ENCODE results near the gene PRR11. TPM values are rescaled to one million over a fixed set of nuclear protein-coding genes. Genes with fewer than 3 reads are reported as not detected.

PRR11 gene
- total RNA-seq, 1 experiment from 2014 or later = 39.8 TPM

DNA sequence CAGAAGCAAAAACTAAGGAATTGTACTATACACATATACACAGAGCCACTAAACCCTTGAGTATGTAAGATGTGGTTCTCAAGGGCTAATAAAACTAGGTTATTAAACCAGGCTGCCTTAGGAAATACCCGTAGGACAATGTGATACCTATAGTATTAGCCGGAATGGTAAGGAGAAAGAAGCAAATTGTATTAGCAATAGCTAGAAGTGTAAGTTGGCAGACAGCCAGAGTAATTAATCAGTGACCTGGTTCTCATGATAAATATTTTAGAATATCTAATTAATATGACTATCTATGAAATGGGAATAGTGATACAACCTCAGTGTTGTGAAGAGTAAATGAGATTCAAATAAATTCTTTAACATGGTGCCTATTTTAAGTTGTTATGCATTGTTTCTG lies 83.4 kb downstream of the PRR11 start:
- BruUV-seq (replicated peaks) = no TSS peak
- POLR2A ChIA-PET = interaction anchor here (0.6 kb wide), 1 partner anchor 48 kb away, joined by 3 read pairs; no protein-coding TSS in a partner anchor
- TF ChIP-seq POLR2AphosphoS5 (IDR thresholded peaks at IDR 0.05; ENCODE audit: low read depth, low read length) = no peak
- no peak for TF ChIP-seq TCF7L2 (IDR thresholded peaks at IDR 0.05; ENCODE audit: low read depth, low read length)
- TF ChIP-seq, protein P1, sequence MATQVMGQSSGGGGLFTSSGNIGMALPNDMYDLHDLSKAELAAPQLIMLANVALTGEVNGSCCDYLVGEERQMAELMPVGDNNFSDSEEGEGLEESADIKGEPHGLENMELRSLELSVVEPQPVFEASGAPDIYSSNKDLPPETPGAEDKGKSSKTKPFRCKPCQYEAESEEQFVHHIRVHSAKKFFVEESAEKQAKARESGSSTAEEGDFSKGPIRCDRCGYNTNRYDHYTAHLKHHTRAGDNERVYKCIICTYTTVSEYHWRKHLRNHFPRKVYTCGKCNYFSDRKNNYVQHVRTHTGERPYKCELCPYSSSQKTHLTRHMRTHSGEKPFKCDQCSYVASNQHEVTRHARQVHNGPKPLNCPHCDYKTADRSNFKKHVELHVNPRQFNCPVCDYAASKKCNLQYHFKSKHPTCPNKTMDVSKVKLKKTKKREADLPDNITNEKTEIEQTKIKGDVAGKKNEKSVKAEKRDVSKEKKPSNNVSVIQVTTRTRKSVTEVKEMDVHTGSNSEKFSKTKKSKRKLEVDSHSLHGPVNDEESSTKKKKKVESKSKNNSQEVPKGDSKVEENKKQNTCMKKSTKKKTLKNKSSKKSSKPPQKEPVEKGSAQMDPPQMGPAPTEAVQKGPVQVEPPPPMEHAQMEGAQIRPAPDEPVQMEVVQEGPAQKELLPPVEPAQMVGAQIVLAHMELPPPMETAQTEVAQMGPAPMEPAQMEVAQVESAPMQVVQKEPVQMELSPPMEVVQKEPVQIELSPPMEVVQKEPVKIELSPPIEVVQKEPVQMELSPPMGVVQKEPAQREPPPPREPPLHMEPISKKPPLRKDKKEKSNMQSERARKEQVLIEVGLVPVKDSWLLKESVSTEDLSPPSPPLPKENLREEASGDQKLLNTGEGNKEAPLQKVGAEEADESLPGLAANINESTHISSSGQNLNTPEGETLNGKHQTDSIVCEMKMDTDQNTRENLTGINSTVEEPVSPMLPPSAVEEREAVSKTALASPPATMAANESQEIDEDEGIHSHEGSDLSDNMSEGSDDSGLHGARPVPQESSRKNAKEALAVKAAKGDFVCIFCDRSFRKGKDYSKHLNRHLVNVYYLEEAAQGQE (IDR thresholded peaks at IDR 0.05; ENCODE audit: insufficient read depth in 1 of 2, low read depth in 2 of 2, low read length in 1 of 2) = no peak
- no peak for TF ChIP-seq SIN3A (IDR thresholded peaks at IDR 0.05; ENCODE audit: borderline replicate concordance, insufficient read depth, low read depth, low read length)
- TF ChIP-seq, protein P2, sequence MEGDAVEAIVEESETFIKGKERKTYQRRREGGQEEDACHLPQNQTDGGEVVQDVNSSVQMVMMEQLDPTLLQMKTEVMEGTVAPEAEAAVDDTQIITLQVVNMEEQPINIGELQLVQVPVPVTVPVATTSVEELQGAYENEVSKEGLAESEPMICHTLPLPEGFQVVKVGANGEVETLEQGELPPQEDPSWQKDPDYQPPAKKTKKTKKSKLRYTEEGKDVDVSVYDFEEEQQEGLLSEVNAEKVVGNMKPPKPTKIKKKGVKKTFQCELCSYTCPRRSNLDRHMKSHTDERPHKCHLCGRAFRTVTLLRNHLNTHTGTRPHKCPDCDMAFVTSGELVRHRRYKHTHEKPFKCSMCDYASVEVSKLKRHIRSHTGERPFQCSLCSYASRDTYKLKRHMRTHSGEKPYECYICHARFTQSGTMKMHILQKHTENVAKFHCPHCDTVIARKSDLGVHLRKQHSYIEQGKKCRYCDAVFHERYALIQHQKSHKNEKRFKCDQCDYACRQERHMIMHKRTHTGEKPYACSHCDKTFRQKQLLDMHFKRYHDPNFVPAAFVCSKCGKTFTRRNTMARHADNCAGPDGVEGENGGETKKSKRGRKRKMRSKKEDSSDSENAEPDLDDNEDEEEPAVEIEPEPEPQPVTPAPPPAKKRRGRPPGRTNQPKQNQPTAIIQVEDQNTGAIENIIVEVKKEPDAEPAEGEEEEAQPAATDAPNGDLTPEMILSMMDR (IDR thresholded peaks at IDR 0.05) = no peak

DNA sequence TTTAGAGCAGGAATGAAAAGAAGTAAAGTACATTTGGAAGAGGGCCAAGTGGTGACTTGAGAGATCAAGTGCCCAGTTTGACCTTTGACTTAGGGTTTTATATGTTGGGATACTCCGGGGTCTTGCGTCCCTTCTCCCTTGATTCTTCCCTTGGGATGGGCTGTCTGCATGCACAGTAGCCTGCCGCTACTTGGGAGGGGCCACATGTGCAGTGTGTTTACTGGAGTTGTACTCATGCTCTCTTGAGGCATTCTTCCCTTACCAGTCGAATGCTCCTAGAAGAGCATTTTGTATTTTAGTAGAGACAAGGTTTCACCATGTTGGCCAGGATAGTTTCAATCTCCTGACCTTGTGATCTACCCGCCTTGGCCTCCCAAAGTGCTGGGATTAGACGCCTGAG lies 88.5 kb downstream of the PRR11 start:
- DNase-seq (ENCODE audit: low read depth, low spot score) (no peak), ATAC-seq (no peak)
- Histone ChIP-seq H3K4me3 (ENCODE audit: low read depth in 2 of 2, low read length in 2 of 2) (no peak overlapping the region), H3K27me3 (ENCODE audit: control insufficient read depth, insufficient read depth, low read length) (no peaks in the 10 kb centered on the region), H3K36me3 (ENCODE audit: control insufficient read depth, insufficient read depth, low read length) (no peaks in the 10 kb centered on the region), H3K4me1 (ENCODE audit: control insufficient read depth, insufficient read depth, low read length) (no peaks in the 10 kb centered on the region), H3K27ac (ENCODE audit: low read length) (no peak overlapping the region), H3K9me3 (ENCODE audit: control insufficient read depth, insufficient read depth, low read depth, low read length) (no peaks in the 10 kb centered on the region)
- BruUV-seq (replicated peaks) = no TSS peak
- TF ChIP-seq POLR2AphosphoS5 (IDR thresholded peaks at IDR 0.05; ENCODE audit: low read depth, low read length) (no peak), TCF7L2 (IDR thresholded peaks at IDR 0.05; ENCODE audit: low read depth, low read length) (no peak), SIN3A (IDR thresholded peaks at IDR 0.05; ENCODE audit: borderline replicate concordance, insufficient read depth, low read depth, low read length) (no peak)
- TF ChIP-seq, protein P2 (IDR thresholded peaks at IDR 0.05) = no peak
- TF ChIP-seq, protein P1 (IDR thresholded peaks at IDR 0.05; ENCODE audit: insufficient read depth in 1 of 2, low read depth in 2 of 2, low read length in 1 of 2) = no peak
- in situ Hi-C loops (cut with HindIII; ENCODE audit: low pct_unique_long_range_greater_than_20kb, low sequenced_read_pairs) = loop anchor here (25.0 kb wide), 1 partner anchor 193 kb away; no protein-coding TSS in a partner anchor
- POLR2A ChIA-PET = no interaction called here
- CTCF ChIA-PET = no interaction called here
- intact Hi-C loops (cut with micrococcal nuclease; ENCODE audit: unreplicated experiment) = no loop called here

More for the DNA sequence above, 83.4 kb downstream of the PRR11 start:
- Histone ChIP-seq H3K36me3 (ENCODE audit: control insufficient read depth, insufficient read depth, low read length) (no peaks in the 10 kb centered on the region), H3K27ac (ENCODE audit: low read length) (no peak overlapping the region), H3K9me3 (ENCODE audit: control insufficient read depth, insufficient read depth, low read depth, low read length) (no peaks in the 10 kb centered on the region), H3K27me3 (ENCODE audit: control insufficient read depth, insufficient read depth, low read length) (no peaks in the 10 kb centered on the region), H3K4me3 (ENCODE audit: low read depth in 2 of 2, low read length in 2 of 2) (no peak overlapping the region), H3K4me1 (ENCODE audit: control insufficient read depth, insufficient read depth, low read length) (no peaks in the 10 kb centered on the region)
- CTCF ChIA-PET = interaction anchor here (0.7 kb wide), 1 partner anchor 245 kb away, joined by 4 read pairs; no protein-coding TSS in a partner anchor
- DNase-seq (ENCODE audit: low read depth, low spot score) (no peak), ATAC-seq (no peak)
- in situ Hi-C loops (cut with HindIII; ENCODE audit: low pct_unique_long_range_greater_than_20kb, low sequenced_read_pairs) (loop anchor here (25.0 kb wide), 1 partner anchor 198 kb away; no protein-coding TSS in a partner anchor), intact Hi-C loops (cut with micrococcal nuclease; ENCODE audit: unreplicated experiment) (no loop called here)
